GM21737 (cell line): ENCODE data around the gene KCNN2.

ENCODE experiments used
- ATAC-seq: cut with Tn5 transposase; IDR thresholded peaks from one replicate; pipeline ENCODE4 v1.9.1; 2021; ENCODE audit warnings: mild to moderate bottlenecking, moderate library complexity; ENCODE audit not compliant: unreplicated experiment

Gene KCNN2

DNA sequence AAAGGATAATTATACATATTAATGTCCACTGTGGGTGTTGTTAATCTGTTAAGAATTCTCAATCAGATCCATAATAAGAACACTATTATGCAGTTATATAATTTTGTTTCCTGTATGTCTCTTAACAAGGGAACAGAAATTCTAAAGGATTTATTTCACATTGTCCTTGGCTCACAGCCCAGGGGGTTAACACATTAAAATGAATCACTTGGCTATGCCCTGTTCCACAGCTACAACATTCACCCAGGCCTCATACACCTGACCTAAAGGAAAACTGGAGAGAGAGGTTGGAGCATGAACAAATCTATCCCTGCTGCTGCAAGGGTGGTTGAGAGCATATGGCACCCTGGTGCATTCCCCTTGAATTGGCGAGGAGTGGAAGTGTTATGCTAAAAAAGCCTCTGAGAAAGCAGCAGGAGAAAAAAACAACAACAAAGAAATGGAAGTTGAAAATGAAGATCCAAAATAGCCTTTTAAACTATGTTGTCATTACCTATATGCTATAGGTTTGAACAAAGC lies 116.0 kb downstream of the KCNN2 start:
- no peak for ATAC-seq

DNA sequence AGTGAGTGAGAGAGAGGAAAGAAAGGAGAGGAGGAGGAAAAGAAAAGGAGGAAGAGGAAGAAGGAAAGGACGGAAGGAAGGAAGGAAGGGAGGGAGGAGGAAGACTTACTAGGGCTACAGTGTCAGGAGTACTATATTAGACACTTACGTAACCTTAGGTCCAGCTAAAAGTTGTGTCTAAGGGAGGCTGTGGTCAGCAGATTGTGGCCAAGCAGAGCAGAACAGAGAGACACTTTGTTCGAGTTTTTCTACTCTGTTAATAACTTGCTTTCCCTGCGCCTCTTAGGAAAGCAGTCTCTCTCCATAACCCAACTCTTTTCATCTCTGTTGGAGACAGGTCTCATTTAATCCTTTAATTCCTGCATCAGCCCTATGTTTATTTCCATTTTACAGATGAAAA lies 138.9 kb downstream of the KCNN2 start:
- no peak for ATAC-seq

DNA sequence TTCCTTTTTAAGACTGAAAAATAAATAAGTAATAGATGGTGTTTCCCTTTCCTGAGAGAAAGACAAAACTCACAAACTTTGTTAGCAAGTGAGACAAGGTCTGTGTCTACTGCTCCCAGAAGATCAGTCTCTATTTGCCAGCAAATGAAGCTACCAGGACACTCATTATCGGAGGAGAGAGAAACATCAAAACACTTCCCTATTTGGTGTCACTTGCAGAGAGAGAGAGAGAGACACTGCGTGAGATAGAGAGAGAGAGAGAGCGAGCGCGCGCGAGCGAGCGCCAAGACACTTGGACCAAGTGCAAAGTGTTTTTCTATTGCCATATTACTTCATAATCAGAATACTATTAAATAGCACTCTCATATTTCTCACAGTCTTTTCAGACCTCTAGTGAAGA lies 142.7 kb downstream of the KCNN2 start:
- no peak for ATAC-seq

DNA sequence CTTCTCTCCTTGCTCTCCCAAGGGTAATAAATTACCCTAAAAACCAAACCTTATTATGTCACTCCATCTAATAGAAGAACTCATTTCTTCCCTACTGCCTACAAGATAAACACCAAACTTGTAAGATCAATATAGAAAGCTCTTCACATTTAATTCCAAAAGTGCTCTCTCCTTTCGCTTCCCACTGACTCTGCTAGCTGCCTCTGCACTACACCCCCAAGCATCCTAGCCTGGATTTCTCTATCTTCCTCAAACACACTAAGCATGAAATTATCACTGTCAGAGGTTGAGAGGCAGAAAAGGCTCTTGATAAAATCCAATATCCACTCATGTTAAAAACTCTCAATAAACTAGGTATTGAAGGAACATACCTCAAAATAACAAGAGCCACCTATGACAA lies 162.4 kb downstream of the KCNN2 start:
- no peak for ATAC-seq

DNA sequence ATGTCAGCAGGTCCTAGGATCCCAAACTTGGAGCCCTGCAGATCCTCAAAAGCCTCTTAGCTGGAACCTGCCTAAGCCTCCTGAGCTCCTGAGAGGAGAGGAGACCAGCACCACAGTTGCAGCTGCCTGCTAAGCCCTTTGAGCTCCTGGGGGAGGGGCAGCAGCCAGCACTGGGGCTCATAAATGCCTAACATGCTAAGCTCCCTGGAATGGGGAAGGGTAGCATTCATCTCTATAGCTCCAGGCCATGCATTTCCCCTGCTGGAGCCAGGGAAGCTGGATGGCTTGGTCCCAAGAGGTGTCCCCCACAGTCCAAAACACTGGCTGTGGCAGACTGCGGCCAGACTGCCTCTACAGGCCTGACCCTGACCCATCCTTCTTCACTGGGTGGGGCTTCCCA lies 182.7 kb downstream of the KCNN2 start:
- ATAC-seq, result no peak
